Mesodermal cell (in vitro differentiated cells): Measurements from ENCODE around the gene RBFA.

ENCODE experiments used
- H3K27ac ChIP-seq: 2 replicates; pipeline ENCODE4 v1.7.0; 2013; ENCODE audit warnings: mild to moderate bottlenecking, low read depth, low read length, moderate library complexity; ENCODE audit not compliant: severe bottlenecking
- H3K36me3 ChIP-seq: 2 replicates; pipeline ENCODE4 v1.7.1; 2013; ENCODE audit warnings: mild to moderate bottlenecking, low read length, moderate library complexity; ENCODE audit not compliant: control insufficient read depth, insufficient read depth
- H3K4me1 ChIP-seq: one replicate; pipeline ENCODE4 v1.7.1; 2013; ENCODE audit warnings: mild to moderate bottlenecking, low read length; ENCODE audit not compliant: insufficient read depth, control insufficient read depth, poor library complexity, severe bottlenecking
- H3K4me3 ChIP-seq: 2 replicates; pipeline ENCODE4 v1.7.0; 2013; ENCODE audit warnings: low read length, control low read depth, mild to moderate bottlenecking; ENCODE audit not compliant: insufficient read depth, poor library complexity, severe bottlenecking; ENCODE audit errors: extremely low read depth
- H3K9me3 ChIP-seq: 2 replicates; pipeline ENCODE4 v1.7.1; 2013; ENCODE audit warnings: mild to moderate bottlenecking, low read length, moderate library complexity; ENCODE audit not compliant: control insufficient read depth
- WGBS, 2 experiments: methylation state at CpG; one replicate each; pipeline ENCODE4 v1.1.5; 2013; ENCODE audit warnings: missing lambda C conversion rate in 2 of 2; ENCODE audit not compliant: insufficient coverage in 2 of 2; 5-methylcytosine and 5-hydroxymethylcytosine counted together

The RBFA gene

GRCh38 chr18:80046011-80046410 lies 11.8 kb downstream of the RBFA start:
- no peaks in the 10 kb centered on the region for H3K4me1 ChIP-seq
- 98 to 100% methylated on average over 6 to 7 of the region's 8 CpGs for WGBS, 2 experiments
- peaks cover 98% of the 10 kb centered on the region for H3K36me3 ChIP-seq

GRCh38 chr18:80046431-80046830 lies 12.2 kb downstream of the RBFA start:
- H3K4me3 ChIP-seq = no peak overlapping the region
- H3K4me1 ChIP-seq = no peaks in the 10 kb centered on the region
- peaks cover 98% of the 10 kb centered on the region for H3K36me3 ChIP-seq
- H3K9me3 ChIP-seq = peaks cover 16% of the 10 kb centered on the region
- 94 to 95% methylated on average over 10 to 16 of the region's 16 CpGs for WGBS, 2 experiments
- no peak overlapping the region for H3K27ac ChIP-seq

More at GRCh38 chr18:80046011-80046410, 11.8 kb downstream of the RBFA start:
- H3K4me3 ChIP-seq = no peak overlapping the region
- H3K9me3 ChIP-seq = peaks cover 11% of the 10 kb centered on the region
- H3K27ac ChIP-seq = no peak overlapping the region

GRCh38 chr18:80046961-80047541 lies 12.8 kb downstream of the RBFA start:
- H3K9me3 ChIP-seq = peaks cover 21% of the 10 kb centered on the region
- no peak overlapping the region for H3K4me3 ChIP-seq
- 90 to 93% methylated on average over 9 to 10 of the region's 10 CpGs for WGBS, 2 experiments
- H3K36me3 ChIP-seq = peaks cover 97% of the 10 kb centered on the region
- no peaks in the 10 kb centered on the region for H3K4me1 ChIP-seq
- no peak overlapping the region for H3K27ac ChIP-seq

DNA sequence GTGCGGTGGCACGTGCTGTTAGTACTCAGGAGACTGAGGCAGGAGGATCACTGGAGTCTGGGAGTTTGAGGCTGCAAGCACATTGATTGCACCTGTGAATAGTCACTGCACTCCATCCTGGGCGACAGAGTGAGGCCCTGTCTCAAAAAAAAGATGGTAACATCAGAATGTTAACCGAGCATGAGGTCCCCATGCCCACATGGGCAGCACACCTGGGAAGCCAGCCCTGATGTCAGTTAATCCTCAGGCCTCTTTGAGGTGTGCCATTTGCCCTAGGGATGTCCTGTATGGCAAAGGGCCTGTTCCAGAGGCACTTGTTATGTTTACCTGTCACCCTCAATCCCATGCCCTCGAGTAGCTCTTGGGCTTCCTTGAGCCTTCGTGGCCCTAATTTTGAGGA lies 16.6 kb downstream of the RBFA start:
- Histone ChIP-seq H3K27ac (no peak overlapping the region), H3K4me3 (no peak overlapping the region), H3K9me3 (peaks cover 47% of the 10 kb centered on the region), H3K36me3 (peaks cover 61% of the 10 kb centered on the region), H3K4me1 (no peaks in the 10 kb centered on the region)
- 86 to 89% methylated on average over 5 to 6 of the region's 6 CpGs for WGBS, 2 experiments

- Histone ChIP-seq H3K27ac (no peak overlapping the region), H3K36me3 (peaks cover 8% of the 10 kb centered on the region), H3K4me3 (no peak overlapping the region), H3K4me1 (no peaks in the 10 kb centered on the region), H3K9me3 (peaks cover 66% of the 10 kb centered on the region)
- 100% methylated on average over 1 of the region's 2 CpGs; no CpG with 5 or more reads in 1 of the 2 experiments for WGBS, 2 experiments
These were observed 21.9 kb downstream of the RBFA start for GRCh38 chr18:80056095-80056494.

- Histone ChIP-seq H3K9me3 (peaks cover 56% of the 10 kb centered on the region), H3K4me3 (no peak overlapping the region), H3K4me1 (no peaks in the 10 kb centered on the region), H3K36me3 (no peaks in the 10 kb centered on the region), H3K27ac (no peak overlapping the region)
- 75 to 100% methylated on average over 1 to 3 of the region's 6 CpGs for WGBS, 2 experiments
These were observed 25.7 kb downstream of the RBFA start for GRCh38 chr18:80059945-80060344.

GRCh38 chr18:80065705-80066104 lies 31.5 kb downstream of the RBFA start:
- WGBS, 2 experiments = 92 to 97% methylated on average over 8 to 9 of the region's 9 CpGs
- H3K36me3 ChIP-seq = no peaks in the 10 kb centered on the region
- H3K4me3 ChIP-seq = no peak overlapping the region
- peaks cover 19% of the 10 kb centered on the region for H3K9me3 ChIP-seq
- H3K27ac ChIP-seq = no peak overlapping the region
- no peaks in the 10 kb centered on the region for H3K4me1 ChIP-seq

- H3K4me3 ChIP-seq = no peak overlapping the region
- peaks cover 10% of the 10 kb centered on the region for H3K9me3 ChIP-seq
- no peaks in the 10 kb centered on the region for H3K4me1 ChIP-seq
- no peaks in the 10 kb centered on the region for H3K36me3 ChIP-seq
- H3K27ac ChIP-seq = no peak overlapping the region
- WGBS, 2 experiments = 92 to 95% methylated on average over 6 of the region's 8 CpGs
These were observed 33.1 kb downstream of the RBFA start for GRCh38 chr18:80067321-80067720.

DNA sequence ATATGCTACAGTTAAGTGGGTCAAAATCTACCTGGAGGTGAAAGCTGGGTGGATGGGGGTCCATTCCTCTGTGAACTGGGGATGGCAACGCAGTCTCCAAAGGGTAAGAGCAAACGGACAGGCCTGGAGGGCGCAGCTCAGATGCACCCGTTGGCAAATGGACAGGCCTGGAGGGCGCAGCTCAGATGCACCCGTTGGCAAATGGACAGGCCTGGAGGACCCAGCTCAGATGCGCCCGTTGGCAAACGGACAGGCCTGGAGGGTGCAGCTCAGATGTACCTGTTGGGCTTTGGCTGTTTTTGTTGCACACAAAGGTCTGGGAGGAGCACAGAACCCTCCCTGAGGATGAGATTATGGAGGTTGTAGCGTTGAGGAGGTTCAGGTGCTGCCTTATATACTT lies 33.7 kb downstream of the RBFA start:
- no peaks in the 10 kb centered on the region for H3K4me1 ChIP-seq
- WGBS, 2 experiments = 92 to 93% methylated on average over 10 of the region's 10 CpGs

DNA sequence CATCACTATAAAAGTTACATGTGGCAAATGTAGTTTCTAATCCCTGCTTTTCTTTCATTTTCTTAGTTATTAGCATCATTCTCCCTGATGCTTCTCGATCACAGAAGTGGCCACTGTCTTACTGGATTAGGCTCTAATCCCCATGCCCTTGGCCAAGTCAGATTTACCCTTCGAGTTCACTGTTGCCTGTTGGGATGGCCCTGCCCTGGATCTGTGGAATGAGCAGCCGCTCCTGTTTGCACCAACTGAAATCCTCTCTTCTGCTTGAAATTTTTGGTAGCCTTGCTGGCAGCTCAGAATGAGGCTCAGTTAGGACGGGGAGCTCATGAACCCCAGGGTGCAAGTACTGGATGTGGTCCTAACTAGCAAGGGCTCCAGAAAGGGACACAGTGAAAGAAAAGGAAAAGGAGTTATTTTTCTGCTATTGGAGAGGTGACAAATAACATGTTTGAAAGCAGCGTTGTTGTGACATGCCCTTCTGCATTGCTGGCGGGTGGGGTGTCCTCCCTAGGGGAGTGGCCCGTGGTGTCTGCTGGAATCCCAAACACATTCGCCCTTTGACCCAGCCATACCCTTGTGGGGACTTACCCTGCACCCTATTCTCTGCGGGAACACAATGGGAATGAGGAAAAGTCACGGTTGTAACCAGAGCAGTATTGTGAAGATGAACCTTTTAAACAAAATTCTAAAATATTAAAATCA lies 34.5 kb downstream of the RBFA start:
- Histone ChIP-seq H3K36me3 (no peaks in the 10 kb centered on the region), H3K27ac (no peak overlapping the region), H3K9me3 (no peaks in the 10 kb centered on the region), H3K4me3 (no peak overlapping the region), H3K4me1 (no peaks in the 10 kb centered on the region)
- 80 to 90% methylated on average over 6 of the region's 10 CpGs for WGBS, 2 experiments

More for the DNA sequence above, 33.7 kb downstream of the RBFA start:
- Histone ChIP-seq H3K4me3 (no peak overlapping the region), H3K9me3 (peaks cover 5% of the 10 kb centered on the region), H3K27ac (no peak overlapping the region), H3K36me3 (no peaks in the 10 kb centered on the region)

DNA sequence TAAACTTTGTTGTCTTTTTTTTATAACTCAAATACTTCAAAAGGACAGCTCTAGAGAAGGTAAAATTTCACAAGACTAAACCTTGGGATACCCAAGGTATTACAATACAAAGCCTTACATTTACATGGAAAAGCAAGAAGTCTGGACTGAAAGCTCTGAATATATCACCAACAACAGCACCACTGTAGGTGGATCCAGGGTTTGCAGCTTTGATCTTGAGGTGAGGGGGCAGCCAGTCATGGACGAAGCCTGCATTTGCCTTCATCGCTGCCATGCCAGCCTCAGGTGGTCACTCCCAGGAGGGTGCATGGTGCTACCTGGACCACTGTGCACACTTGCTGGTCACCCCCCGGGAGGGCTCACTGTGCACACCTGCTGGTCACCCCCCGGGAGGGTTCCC lies 36.6 kb downstream of the RBFA start:
- WGBS, 2 experiments = 100% methylated on average over 1 of the region's 4 CpGs; no CpG with 5 or more reads in 1 of the 2 experiments
- no peak overlapping the region for H3K4me3 ChIP-seq
- no peaks in the 10 kb centered on the region for H3K4me1 ChIP-seq
- no peak overlapping the region for H3K27ac ChIP-seq
- no peaks in the 10 kb centered on the region for H3K9me3 ChIP-seq
- H3K36me3 ChIP-seq = no peaks in the 10 kb centered on the region
